D721Med (cell line): ENCODE measurements around the gene CCDC78.

Experiments
- DNase-seq: peaks from one replicate; pipeline ENCODE4 v3.0.0; 2011; ENCODE audit warnings: low spot score; ENCODE audit not compliant: insufficient read length
- FAIRE-seq: peaks from 2 replicates; lab custom pipeline; 2011; peaks lifted over from hg19 to GRCh38; lab: Jason Lieb, UNC
- CTCF ChIP-seq: IDR thresholded peaks from 2 replicates; pipeline ENCODE4 v1.5.1; 2012; ENCODE audit warnings: mild to moderate bottlenecking, control low read depth; ENCODE audit not compliant: insufficient read depth; ENCODE audit errors: missing control alignments

Gene CCDC78

GRCh38 chr16:764848-765487 is 38.7 kb upstream of the CCDC78 start:
- DNase-seq (no peak), FAIRE-seq (no peak)
- no peak for TF ChIP-seq CTCF

GRCh38 chr16:764184-764750 is 38.0 kb upstream of the CCDC78 start:
- TF ChIP-seq CTCF = no peak
- DNase-seq (no peak), FAIRE-seq (no peak)

- no peak for FAIRE-seq
- no peak for DNase-seq
- TF ChIP-seq CTCF = no peak
Measured at GRCh38 chr16:763369-764183, 37.3 kb upstream of the CCDC78 start.

- no peak for FAIRE-seq
- no peak for TF ChIP-seq CTCF
- DNase-seq = no peak
Measured at GRCh38 chr16:762595-763268, 36.5 kb upstream of the CCDC78 start.

GRCh38 chr16:761625-762513 is 35.6 kb upstream of the CCDC78 start:
- TF ChIP-seq CTCF = no peak
- no peak for DNase-seq
- no peak for FAIRE-seq

- FAIRE-seq (no peak), DNase-seq (no peak)
- no peak for TF ChIP-seq CTCF
Measured at GRCh38 chr16:760545-761343, 34.5 kb upstream of the CCDC78 start, which contains the start of gene MSLN. Gene MSLN, plus strand, starts transcription at chr16:760734. Its CDS starts 1,947 bp downstream, at chr16:762681.
